IMR-90 (cell line): Measurements from ENCODE around the gene PITX2. TPM values are rescaled to one million over a fixed set of nuclear protein-coding genes. Genes with fewer than 3 reads are reported as not detected.

Experiments used
- ATAC-seq: fragments of 200-7000 bp; cut with Tn5 transposase; 2 replicates; pipeline ENCODE4 v1.9.1; 2020; ENCODE audit warnings: low read depth, mild to moderate bottlenecking, moderate library complexity
- BruUV-seq: library from RNA; stranded (reverse); fragments of 400-500 nt; replicated peaks from 2 replicates; lab custom pipeline; 2021; lab: Mats Ljungman, UMichigan
- CTCF ChIA-PET: fragments of 300-600 bp; formaldehyde crosslinking; extraction: SDS; loops from one replicate; lab custom pipeline; 2021; ENCODE audit warnings: antibody characterized with exemption; lab: Yijun Ruan, JAX
- POLR2A ChIA-PET: fragments of 300-600 bp; sonication (Branson Sonifier 250); formaldehyde crosslinking; loops from one replicate; lab custom pipeline; 2022; ENCODE audit warnings: antibody characterized with exemption; ENCODE audit not compliant: unreplicated experiment; lab: Charles Lee
- DNase-seq: peaks from one replicate; pipeline ENCODE4 v3.0.0; 2013
- H2AFZ ChIP-seq: replicated peaks from 2 replicates; pipeline ENCODE3; 2013; ENCODE audit warnings: low read length, mild to moderate bottlenecking; ENCODE audit not compliant: poor library complexity
- H2AK5ac ChIP-seq: 2 replicates; pipeline ENCODE4 v1.6.1; 2013; ENCODE audit warnings: low read depth, low read length, inconsistent platforms
- H2AK9ac ChIP-seq: replicated peaks from 2 replicates; pipeline ENCODE3; 2013; ENCODE audit warnings: mild to moderate bottlenecking, low read depth, low read length, moderate library complexity; ENCODE audit not compliant: poor library complexity
- H2BK120ac ChIP-seq: 2 replicates; pipeline ENCODE4 v1.6.1; 2013; ENCODE audit warnings: low read depth, low read length, inconsistent platforms
- H2BK15ac ChIP-seq: 3 replicates; pipeline ENCODE4 v1.6.1; 2013; ENCODE audit warnings: low read depth, low read length, inconsistent platforms
- H2BK20ac ChIP-seq: 2 replicates; pipeline ENCODE4 v1.6.1; 2013; ENCODE audit warnings: low read depth, mild to moderate bottlenecking, inconsistent platforms, low read length, moderate library complexity
- H2BK5ac ChIP-seq: 2 replicates; pipeline ENCODE4 v1.6.1; 2013; ENCODE audit warnings: mild to moderate bottlenecking, low read depth, low read length, inconsistent platforms; ENCODE audit not compliant: poor library complexity, severe bottlenecking
- H3K14ac ChIP-seq: replicated peaks from 2 replicates; pipeline ENCODE4 v1.6.1; 2013; ENCODE audit warnings: low read depth, low read length, inconsistent platforms
- H3K18ac ChIP-seq: 2 replicates; pipeline ENCODE4 v1.6.1; 2013; ENCODE audit warnings: low read depth, low read length, control low read depth
- H3K23ac ChIP-seq: 2 replicates; pipeline ENCODE4 v1.6.1; 2013; ENCODE audit warnings: low read depth, low read length, inconsistent platforms
- H3K27ac ChIP-seq: 2 replicates; pipeline ENCODE4 v1.5.1; 2013; ENCODE audit warnings: mild to moderate bottlenecking, control low read depth, low read length; ENCODE audit not compliant: insufficient read depth
- H3K27me3 ChIP-seq: 2 replicates; pipeline ENCODE4 v1.6.1; 2013; ENCODE audit warnings: low read length; ENCODE audit not compliant: control insufficient read depth, insufficient read depth
- H3K36me3 ChIP-seq: 2 replicates; pipeline ENCODE4 v1.6.1; 2013; ENCODE audit warnings: low read length, mixed read lengths; ENCODE audit not compliant: control insufficient read depth, insufficient read depth
- H3K4ac ChIP-seq: 2 replicates; pipeline ENCODE4 v1.6.1; 2013; ENCODE audit warnings: low read depth, low read length, inconsistent platforms
- H3K4me1 ChIP-seq: 2 replicates; pipeline ENCODE4 v1.6.1; 2013; ENCODE audit warnings: low read length, mixed read lengths; ENCODE audit not compliant: control insufficient read depth, insufficient read depth
- H3K4me2 ChIP-seq: 2 replicates; pipeline ENCODE4 v1.6.1; 2013; ENCODE audit warnings: low read depth, mild to moderate bottlenecking, control low read depth, low read length, moderate library complexity
- H3K4me3 ChIP-seq: 2 replicates; pipeline ENCODE4 v1.5.1; 2013; ENCODE audit warnings: low read depth, mild to moderate bottlenecking, control low read depth, low read length, moderate library complexity; ENCODE audit not compliant: insufficient read depth
- H3K56ac ChIP-seq: 2 replicates; pipeline ENCODE4 v1.6.1; 2013; ENCODE audit warnings: low read length, inconsistent platforms; ENCODE audit not compliant: insufficient read depth; ENCODE audit errors: extremely low read depth
- H3K79me1 ChIP-seq, 2 experiments: 2 replicates each; pipeline ENCODE4 v1.6.1; 2013; ENCODE audit warnings: low read length in 2 of 2, inconsistent platforms in 1 of 2, low read depth in 1 of 2
- H3K9ac ChIP-seq: 2 replicates; pipeline ENCODE4 v1.6.1; 2013; ENCODE audit warnings: low read depth, low read length, control low read depth
- H3K9me1 ChIP-seq: 2 replicates; pipeline ENCODE4 v1.6.1; 2013; ENCODE audit warnings: low read length, inconsistent platforms; ENCODE audit not compliant: insufficient read depth
- H3K9me3 ChIP-seq: 2 replicates; pipeline ENCODE4 v1.6.1; 2013; ENCODE audit warnings: low read length; ENCODE audit not compliant: control insufficient read depth, insufficient read depth
- H4K20me1 ChIP-seq: 2 replicates; pipeline ENCODE4 v1.6.1; 2013; ENCODE audit warnings: low read length, inconsistent platforms; ENCODE audit not compliant: insufficient read depth
- H4K5ac ChIP-seq: 2 replicates; pipeline ENCODE4 v1.6.1; 2013; ENCODE audit warnings: mild to moderate bottlenecking, low read depth, low read length, control low read depth
- H4K8ac ChIP-seq, 2 experiments: 2 replicates each; pipeline ENCODE4 v1.6.1; 2013; ENCODE audit warnings: low read depth in 2 of 2, low read length in 2 of 2, control low read depth in 1 of 2, inconsistent platforms in 1 of 2
- H4K91ac ChIP-seq: 2 replicates; pipeline ENCODE4 v1.6.1; 2013; ENCODE audit warnings: low read depth, low read length, inconsistent platforms; ENCODE audit not compliant: insufficient read depth
- BHLHE40 ChIP-seq: fragments of 150-350 bp; IDR thresholded peaks from 2 replicates; pipeline ENCODE4 v1.6.1; 2016; ENCODE audit warnings: mild to moderate bottlenecking, low read depth, low read length
- CEBPB ChIP-seq: IDR thresholded peaks from 2 replicates; pipeline ENCODE4 v1.6.1; 2012; ENCODE audit warnings: low read depth, low read length, improper control_type of control experiment
- CHD1 ChIP-seq: IDR thresholded peaks from 2 replicates; pipeline ENCODE4 v1.6.1; 2012; ENCODE audit warnings: low read depth, low read length, improper control_type of control experiment
- ELK1 ChIP-seq: fragments of 150-350 bp; IDR thresholded peaks from 2 replicates; pipeline ENCODE4 v1.6.1; 2016; ENCODE audit warnings: low read depth, mild to moderate bottlenecking, low read length, moderate library complexity, borderline replicate concordance
- FOS ChIP-seq: fragments of 150-350 bp; IDR thresholded peaks from 2 replicates; pipeline ENCODE4 v1.6.1; 2016; ENCODE audit warnings: low read depth, low read length
- MAFK ChIP-seq: IDR thresholded peaks from 2 replicates; pipeline ENCODE4 v1.6.1; 2012; ENCODE audit warnings: low read depth, low read length, improper control_type of control experiment
- MAZ ChIP-seq: IDR thresholded peaks from 2 replicates; pipeline ENCODE4 v1.6.1; 2012; ENCODE audit warnings: low read depth, mild to moderate bottlenecking, low read length, improper control_type of control experiment, moderate library complexity, borderline replicate concordance
- MXI1 ChIP-seq: IDR thresholded peaks from 2 replicates; pipeline ENCODE4 v1.6.1; 2012; ENCODE audit warnings: low read depth, mild to moderate bottlenecking, low read length, moderate library complexity, borderline replicate concordance
- NFE2L2 ChIP-seq: fragments of 150-350 bp; IDR thresholded peaks from 2 replicates; pipeline ENCODE4 v1.6.1; 2016; ENCODE audit warnings: low read depth, mild to moderate bottlenecking, low read length
- POLR2A ChIP-seq: IDR thresholded peaks from 2 replicates; pipeline ENCODE4 v1.6.1; 2012; ENCODE audit warnings: mild to moderate bottlenecking, low read depth, low read length
- RAD21 ChIP-seq: IDR thresholded peaks from 2 replicates; pipeline ENCODE4 v1.6.1; 2012; ENCODE audit warnings: low read length, improper control_type of control experiment
- RCOR1 ChIP-seq: IDR thresholded peaks from 2 replicates; pipeline ENCODE4 v1.6.1; 2012; ENCODE audit warnings: mild to moderate bottlenecking, low read length, improper control_type of control experiment; ENCODE audit not compliant: insufficient replicate concordance
- RFX5 ChIP-seq: IDR thresholded peaks from 2 replicates; pipeline ENCODE4 v1.8.0; 2012; ENCODE audit warnings: low read depth, mild to moderate bottlenecking, low read length, moderate library complexity
- SMC3 ChIP-seq: fragments of 150-350 bp; IDR thresholded peaks from 2 replicates; pipeline ENCODE4 v1.6.1; 2016; ENCODE audit warnings: low read depth, mild to moderate bottlenecking, antibody characterized with exemption, low read length, moderate library complexity
- WGBS, 2 experiments: methylation state at CpG; one replicate each; pipeline versions ENCODE4 v1.1.5 to v1.1.7; 2013; ENCODE audit warnings: missing lambda C conversion rate in 2 of 2; ENCODE audit not compliant: insufficient read length in 1 of 2; ENCODE audit errors: extremely low coverage in 2 of 2; 5-methylcytosine and 5-hydroxymethylcytosine counted together
- dilution Hi-C: fragments of 300-500 bp; cut with HindIII; formaldehyde crosslinking; loops from one replicate; pipeline ENCODE4 v1.14.3; 2018; ENCODE audit warnings: low sequenced_read_pairs; ENCODE audit not compliant: unreplicated experiment
- in situ Hi-C: fragments of 300-500 bp; cut with MboI; formaldehyde crosslinking; loops from 3 replicates; pipeline ENCODE4 v1.14.3; 2019; ENCODE audit warnings: low sequenced_read_pairs, inconsistent platforms, mixed read lengths
- intact Hi-C: fragments of 100-400 bp; cut with micrococcal nuclease; formaldehyde crosslinking; loops from 2 replicates; pipeline ENCODE4 v1.10.0; 2022
- polyA plus RNA-seq, 3 experiments: library from polyadenylated mRNA; depleted of rRNA; stranded (reverse); fragments of >200 nt; gene quantifications; 2 replicates each; pipeline ENCODE4 v1.2.3, GENCODE V29; 2012; ENCODE audit warnings: low replicate concordance in 1 of 3
- total RNA-seq: library from RNA; depleted of rRNA; stranded (reverse); fragments of >200 nt; gene quantifications from 2 replicates; pipeline ENCODE4 v1.2.3, GENCODE V29; 2012
- TF ChIP-seq, protein P1 (sequence below): conservative IDR thresholded peaks from 2 replicates; pipeline ENCODE4 v1.5.1; 2012; ENCODE audit warnings: mild to moderate bottlenecking, low read depth, low read length, improper control_type of control experiment
- TF ChIP-seq, protein P2 (sequence below): fragments of 150-350 bp; IDR thresholded peaks from 2 replicates; pipeline ENCODE4 v1.6.1; 2017; ENCODE audit warnings: mild to moderate bottlenecking, antibody characterized with exemption, low read length, low read depth

Gene PITX2
- total and polyA plus RNA-seq, 2 of the 4 experiments (the other 2 are of a cell fraction), result 3.0 to 6.3 TPM

DNA sequence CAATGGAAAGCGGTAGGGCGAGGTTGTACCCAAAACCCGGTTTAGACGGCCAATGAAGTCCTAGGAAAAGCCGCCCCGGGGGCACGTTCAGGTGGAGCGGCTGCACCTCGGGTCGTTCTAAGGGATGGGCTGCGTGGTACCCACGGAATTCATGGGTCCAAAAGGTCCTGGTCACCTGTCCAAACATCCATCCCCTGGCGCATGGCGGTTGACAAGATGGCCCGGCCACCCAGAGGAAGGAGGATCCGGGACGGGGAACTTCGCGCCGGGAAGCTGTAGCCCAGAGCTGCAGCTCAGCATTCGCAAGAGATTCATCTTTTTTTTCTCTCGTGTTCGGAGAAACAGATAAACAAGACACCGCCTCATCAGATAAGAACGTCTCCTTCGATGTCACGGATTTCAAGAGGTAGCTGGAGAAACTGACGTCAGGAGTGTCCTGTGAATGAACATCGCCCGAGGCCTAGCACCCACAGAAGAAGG lies 10.9 kb downstream of the PITX2 start:
- in situ Hi-C loops, result no loop called here
- CTCF ChIA-PET, result interaction anchor here (1.5 kb wide), 1 partner anchor 9 kb away, joined by 3 read pairs; no protein-coding TSS in a partner anchor
- ATAC-seq, result no peak

More for the DNA sequence above, 10.9 kb downstream of the PITX2 start:
- no peak overlapping the region for H3K27ac ChIP-seq
- intact Hi-C loops, result no loop called here
- H3K23ac ChIP-seq, result no peak overlapping the region
- H2BK20ac ChIP-seq, result no peak overlapping the region
- H3K4me3 ChIP-seq, result no peak overlapping the region
- POLR2A ChIA-PET, result interaction anchor here (0.6 kb wide), 1 partner anchor 24 kb away, joined by 3 read pairs; no protein-coding TSS in a partner anchor
- no peak overlapping the region for H2AK5ac ChIP-seq
- H3K4me2 ChIP-seq, result no peak overlapping the region; the same call in 1 of the 2 replicates
- H3K18ac ChIP-seq, result no peak overlapping the region
- no peak overlapping the region for H4K91ac ChIP-seq
- peaks cover 14% of the 10 kb centered on the region for H3K9me3 ChIP-seq
- no peak overlapping the region for H4K8ac ChIP-seq
- no peak overlapping the region for H3K4ac ChIP-seq
- 0 out of 2 replicates have a peak, but pooled peaks cover 1% of the 10 kb centered on the region for H3K4me1 ChIP-seq
- H3K56ac ChIP-seq, result no peak overlapping the region
- H3K36me3 ChIP-seq, result no peaks in the 10 kb centered on the region
- H2BK120ac ChIP-seq, result no peak overlapping the region
- no peaks in the 10 kb centered on the region for H3K79me1 ChIP-seq
- no peaks in the 10 kb centered on the region for H3K9me1 ChIP-seq
- H2AK9ac ChIP-seq, result no peak overlapping the region
- no peak overlapping the region for H2BK15ac ChIP-seq
- no peaks in the 10 kb centered on the region for H4K20me1 ChIP-seq
- peak overlapping the region; percentile 39 for H2AFZ ChIP-seq
- DNase-seq, result no peak
- 8% methylated on average over 12 of the region's 30 CpGs; no CpG with 5 or more reads in 1 of the 2 experiments for WGBS, 2 experiments
- TF ChIP-seq MXI1, result no peak
- no peak for TF ChIP-seq CEBPB
- TF ChIP-seq MAZ, result no peak
- no peak for TF ChIP-seq CHD1
- TF ChIP-seq NFE2L2, result no peak
- no peak for TF ChIP-seq POLR2A
- TF ChIP-seq RCOR1, result no peak
- TF ChIP-seq MAFK, result no peak
- no peak for TF ChIP-seq BHLHE40
- TF ChIP-seq FOS, result no peak
- no peak for TF ChIP-seq ELK1
- no peak for TF ChIP-seq SMC3
- TF ChIP-seq, protein P1, sequence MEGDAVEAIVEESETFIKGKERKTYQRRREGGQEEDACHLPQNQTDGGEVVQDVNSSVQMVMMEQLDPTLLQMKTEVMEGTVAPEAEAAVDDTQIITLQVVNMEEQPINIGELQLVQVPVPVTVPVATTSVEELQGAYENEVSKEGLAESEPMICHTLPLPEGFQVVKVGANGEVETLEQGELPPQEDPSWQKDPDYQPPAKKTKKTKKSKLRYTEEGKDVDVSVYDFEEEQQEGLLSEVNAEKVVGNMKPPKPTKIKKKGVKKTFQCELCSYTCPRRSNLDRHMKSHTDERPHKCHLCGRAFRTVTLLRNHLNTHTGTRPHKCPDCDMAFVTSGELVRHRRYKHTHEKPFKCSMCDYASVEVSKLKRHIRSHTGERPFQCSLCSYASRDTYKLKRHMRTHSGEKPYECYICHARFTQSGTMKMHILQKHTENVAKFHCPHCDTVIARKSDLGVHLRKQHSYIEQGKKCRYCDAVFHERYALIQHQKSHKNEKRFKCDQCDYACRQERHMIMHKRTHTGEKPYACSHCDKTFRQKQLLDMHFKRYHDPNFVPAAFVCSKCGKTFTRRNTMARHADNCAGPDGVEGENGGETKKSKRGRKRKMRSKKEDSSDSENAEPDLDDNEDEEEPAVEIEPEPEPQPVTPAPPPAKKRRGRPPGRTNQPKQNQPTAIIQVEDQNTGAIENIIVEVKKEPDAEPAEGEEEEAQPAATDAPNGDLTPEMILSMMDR, result no peak
- no peak for TF ChIP-seq RFX5
- no peak for TF ChIP-seq RAD21
- TF ChIP-seq, protein P2, sequence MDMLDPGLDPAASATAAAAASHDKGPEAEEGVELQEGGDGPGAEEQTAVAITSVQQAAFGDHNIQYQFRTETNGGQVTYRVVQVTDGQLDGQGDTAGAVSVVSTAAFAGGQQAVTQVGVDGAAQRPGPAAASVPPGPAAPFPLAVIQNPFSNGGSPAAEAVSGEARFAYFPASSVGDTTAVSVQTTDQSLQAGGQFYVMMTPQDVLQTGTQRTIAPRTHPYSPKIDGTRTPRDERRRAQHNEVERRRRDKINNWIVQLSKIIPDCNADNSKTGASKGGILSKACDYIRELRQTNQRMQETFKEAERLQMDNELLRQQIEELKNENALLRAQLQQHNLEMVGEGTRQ, result no peak
- peaks cover 71% of the 10 kb centered on the region for H3K27me3 ChIP-seq
- dilution Hi-C loops, result no loop called here
- no peak overlapping the region for H3K9ac ChIP-seq
- no TSS peak for BruUV-seq
- no peak overlapping the region for H2BK5ac ChIP-seq
- no peak overlapping the region for H3K14ac ChIP-seq
- no peak overlapping the region for H4K5ac ChIP-seq
